GM23338 (cell line): Measurements from ENCODE around the gene GATM. TPM values are rescaled to one million over a fixed set of nuclear protein-coding genes. Genes with fewer than 3 reads are reported as not detected.

Source experiments
- ATAC-seq: fragments of 200-7000 bp; cut with Tn5 transposase; 3 replicates; pipeline ENCODE4 v1.9.1; 2020
- DNase-seq: peaks from one replicate; pipeline ENCODE4 v3.0.0-alpha.2; 2015; ENCODE audit warnings: low spot score
- H2AFZ ChIP-seq: fragments of 200-600 bp; sonication (generic); 2 replicates; pipeline ENCODE4 v1.8.0; 2016; ENCODE audit warnings: antibody characterized with exemption, mild to moderate bottlenecking, moderate library complexity
- H3F3A ChIP-seq: fragments of 200-600 bp; sonication (generic); replicated peaks from 2 replicates; pipeline ENCODE4 v1.8.0; 2017; ENCODE audit warnings: antibody characterized with exemption, mixed run types, low read depth
- H3K27ac ChIP-seq: fragments of 200-600 bp; sonication (generic); 2 replicates; pipeline ENCODE4 v1.6.1; 2016; ENCODE audit warnings: low read depth
- H3K27me3 ChIP-seq: fragments of 200-600 bp; sonication (generic); 2 replicates; pipeline ENCODE4 v1.8.0; 2016; ENCODE audit warnings: mild to moderate bottlenecking, mixed run types, moderate library complexity; ENCODE audit not compliant: insufficient read depth
- H3K36me3 ChIP-seq: fragments of 200-600 bp; sonication (generic); 2 replicates; pipeline ENCODE4 v1.8.0; 2016; ENCODE audit warnings: mild to moderate bottlenecking; ENCODE audit not compliant: insufficient read depth
- H3K4me1 ChIP-seq: fragments of 200-600 bp; sonication (generic); 2 replicates; pipeline ENCODE4 v1.8.0; 2016; ENCODE audit warnings: mild to moderate bottlenecking, moderate library complexity; ENCODE audit not compliant: insufficient read depth
- H3K4me2 ChIP-seq: fragments of 200-600 bp; sonication (generic); 2 replicates; pipeline ENCODE4 v1.7.1; 2017; ENCODE audit warnings: mixed run types
- H3K4me3 ChIP-seq: fragments of 200-600 bp; sonication (generic); 2 replicates; pipeline ENCODE4 v1.6.1; 2016; ENCODE audit warnings: mixed run types
- H3K79me2 ChIP-seq: fragments of 200-600 bp; sonication (generic); replicated peaks from 2 replicates; pipeline ENCODE4 v1.8.0; 2017; ENCODE audit warnings: mild to moderate bottlenecking; ENCODE audit not compliant: insufficient read depth
- H3K9me2 ChIP-seq: fragments of 200-600 bp; sonication (generic); 2 replicates; pipeline ENCODE4 v1.8.0; 2017; ENCODE audit not compliant: insufficient read depth
- H4K20me1 ChIP-seq: fragments of 200-600 bp; sonication (generic); replicated peaks from 2 replicates; pipeline ENCODE4 v1.8.0; 2017; ENCODE audit warnings: mild to moderate bottlenecking; ENCODE audit not compliant: insufficient read depth
- H3K27ac Mint-ChIP-seq: 2 replicates; pipeline ENCODE4 v1.8.0; 2020; ENCODE audit warnings: inconsistent platforms, mild to moderate bottlenecking, moderate library complexity, mixed read lengths
- H3K27me3 Mint-ChIP-seq: 3 replicates; pipeline ENCODE4 v1.8.0; 2022; ENCODE audit warnings: low read depth, mild to moderate bottlenecking, moderate library complexity, mixed read lengths, inconsistent platforms; ENCODE audit not compliant: insufficient read depth, poor library complexity
- H3K36me3 Mint-ChIP-seq: 3 replicates; pipeline ENCODE4 v1.8.0; 2021; ENCODE audit warnings: low read depth, mild to moderate bottlenecking, inconsistent platforms, moderate library complexity, mixed read lengths
- H3K4me1 Mint-ChIP-seq: 3 replicates; pipeline ENCODE4 v1.8.0; 2020; ENCODE audit warnings: mild to moderate bottlenecking, inconsistent platforms, mixed read lengths
- H3K4me3 Mint-ChIP-seq: 3 replicates; pipeline ENCODE4 v1.8.0; 2021; ENCODE audit warnings: moderate library complexity, mild to moderate bottlenecking, inconsistent platforms, mixed read lengths
- H3K9me3 Mint-ChIP-seq: 3 replicates; pipeline ENCODE4 v1.8.0; 2020; ENCODE audit warnings: moderate library complexity, mild to moderate bottlenecking, inconsistent platforms, mixed read lengths
- EZH2 ChIP-seq: fragments of 200-600 bp; sonication (generic); IDR thresholded peaks from one replicate; pipeline ENCODE4 v1.8.0; 2017; ENCODE audit warnings: antibody characterized with exemption, mild to moderate bottlenecking, low read depth; ENCODE audit not compliant: unreplicated experiment
- polyA plus RNA-seq: library from polyadenylated mRNA; unstranded; fragments of >200 nt; fragmentation: Nextera tagmentation; extraction: Ambion mirVana; gene quantifications from 2 replicates; pipeline ENCODE4 v1.2.1, GENCODE V29; 2016
- total RNA-seq: library from RNA; depleted of rRNA; stranded (reverse); fragments of >200 nt; shearing (Covaris generic); gene quantifications from 2 replicates; pipeline ENCODE4 v1.2.3, GENCODE V29; 2014
- TF ChIP-seq, protein P1 (sequence below): IDR thresholded peaks from one replicate; pipeline ENCODE4 v1.6.1; 2018; ENCODE audit warnings: antibody characterized with exemption; ENCODE audit not compliant: unreplicated experiment
- TF ChIP-seq, protein P2 (sequence below): IDR thresholded peaks from 2 replicates; pipeline ENCODE4 v1.6.1; 2016; ENCODE audit warnings: antibody characterized with exemption
- TF ChIP-seq, protein P3 (sequence below): fragments of 250-450 bp; sonication (Bioruptor Pico); IDR thresholded peaks from 2 replicates; pipeline ENCODE4 v1.5.0; 2020; ENCODE audit warnings: mild to moderate bottlenecking, moderate library complexity

Gene GATM
- total and polyA plus RNA-seq, 2 experiments from 2014 or later = 8.5 to 17.5 TPM

DNA sequence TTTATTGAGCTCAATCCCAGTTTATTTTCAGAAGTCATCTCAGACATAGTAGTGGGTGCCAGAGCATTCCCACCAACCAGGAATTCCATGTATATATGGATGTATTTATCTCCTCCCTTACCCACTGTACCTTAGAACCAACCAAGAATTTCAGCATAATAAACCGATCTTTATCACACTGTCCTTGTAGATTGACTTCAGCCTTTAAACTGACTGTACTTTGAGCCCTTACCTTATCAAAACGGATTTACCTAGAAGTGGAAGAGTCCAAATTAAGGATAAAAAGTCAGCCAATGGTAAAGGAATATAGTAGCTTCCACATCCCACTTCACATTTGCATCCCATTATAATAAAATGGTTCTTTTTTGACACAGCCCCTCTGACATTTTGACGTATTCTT, 37.9 kb downstream of the GATM start:
- ATAC-seq (no peak), DNase-seq (no peak)
- no peaks in the 10 kb centered on the region for H3K4me1 Mint-ChIP-seq
- no peaks in the 10 kb centered on the region for H3K27me3 ChIP-seq
- no peak for TF ChIP-seq EZH2
- TF ChIP-seq, protein P1, sequence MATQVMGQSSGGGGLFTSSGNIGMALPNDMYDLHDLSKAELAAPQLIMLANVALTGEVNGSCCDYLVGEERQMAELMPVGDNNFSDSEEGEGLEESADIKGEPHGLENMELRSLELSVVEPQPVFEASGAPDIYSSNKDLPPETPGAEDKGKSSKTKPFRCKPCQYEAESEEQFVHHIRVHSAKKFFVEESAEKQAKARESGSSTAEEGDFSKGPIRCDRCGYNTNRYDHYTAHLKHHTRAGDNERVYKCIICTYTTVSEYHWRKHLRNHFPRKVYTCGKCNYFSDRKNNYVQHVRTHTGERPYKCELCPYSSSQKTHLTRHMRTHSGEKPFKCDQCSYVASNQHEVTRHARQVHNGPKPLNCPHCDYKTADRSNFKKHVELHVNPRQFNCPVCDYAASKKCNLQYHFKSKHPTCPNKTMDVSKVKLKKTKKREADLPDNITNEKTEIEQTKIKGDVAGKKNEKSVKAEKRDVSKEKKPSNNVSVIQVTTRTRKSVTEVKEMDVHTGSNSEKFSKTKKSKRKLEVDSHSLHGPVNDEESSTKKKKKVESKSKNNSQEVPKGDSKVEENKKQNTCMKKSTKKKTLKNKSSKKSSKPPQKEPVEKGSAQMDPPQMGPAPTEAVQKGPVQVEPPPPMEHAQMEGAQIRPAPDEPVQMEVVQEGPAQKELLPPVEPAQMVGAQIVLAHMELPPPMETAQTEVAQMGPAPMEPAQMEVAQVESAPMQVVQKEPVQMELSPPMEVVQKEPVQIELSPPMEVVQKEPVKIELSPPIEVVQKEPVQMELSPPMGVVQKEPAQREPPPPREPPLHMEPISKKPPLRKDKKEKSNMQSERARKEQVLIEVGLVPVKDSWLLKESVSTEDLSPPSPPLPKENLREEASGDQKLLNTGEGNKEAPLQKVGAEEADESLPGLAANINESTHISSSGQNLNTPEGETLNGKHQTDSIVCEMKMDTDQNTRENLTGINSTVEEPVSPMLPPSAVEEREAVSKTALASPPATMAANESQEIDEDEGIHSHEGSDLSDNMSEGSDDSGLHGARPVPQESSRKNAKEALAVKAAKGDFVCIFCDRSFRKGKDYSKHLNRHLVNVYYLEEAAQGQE = no peak
- TF ChIP-seq, protein P2, sequence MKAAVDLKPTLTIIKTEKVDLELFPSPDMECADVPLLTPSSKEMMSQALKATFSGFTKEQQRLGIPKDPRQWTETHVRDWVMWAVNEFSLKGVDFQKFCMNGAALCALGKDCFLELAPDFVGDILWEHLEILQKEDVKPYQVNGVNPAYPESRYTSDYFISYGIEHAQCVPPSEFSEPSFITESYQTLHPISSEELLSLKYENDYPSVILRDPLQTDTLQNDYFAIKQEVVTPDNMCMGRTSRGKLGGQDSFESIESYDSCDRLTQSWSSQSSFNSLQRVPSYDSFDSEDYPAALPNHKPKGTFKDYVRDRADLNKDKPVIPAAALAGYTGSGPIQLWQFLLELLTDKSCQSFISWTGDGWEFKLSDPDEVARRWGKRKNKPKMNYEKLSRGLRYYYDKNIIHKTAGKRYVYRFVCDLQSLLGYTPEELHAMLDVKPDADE = no peak
- TF ChIP-seq, protein P3, sequence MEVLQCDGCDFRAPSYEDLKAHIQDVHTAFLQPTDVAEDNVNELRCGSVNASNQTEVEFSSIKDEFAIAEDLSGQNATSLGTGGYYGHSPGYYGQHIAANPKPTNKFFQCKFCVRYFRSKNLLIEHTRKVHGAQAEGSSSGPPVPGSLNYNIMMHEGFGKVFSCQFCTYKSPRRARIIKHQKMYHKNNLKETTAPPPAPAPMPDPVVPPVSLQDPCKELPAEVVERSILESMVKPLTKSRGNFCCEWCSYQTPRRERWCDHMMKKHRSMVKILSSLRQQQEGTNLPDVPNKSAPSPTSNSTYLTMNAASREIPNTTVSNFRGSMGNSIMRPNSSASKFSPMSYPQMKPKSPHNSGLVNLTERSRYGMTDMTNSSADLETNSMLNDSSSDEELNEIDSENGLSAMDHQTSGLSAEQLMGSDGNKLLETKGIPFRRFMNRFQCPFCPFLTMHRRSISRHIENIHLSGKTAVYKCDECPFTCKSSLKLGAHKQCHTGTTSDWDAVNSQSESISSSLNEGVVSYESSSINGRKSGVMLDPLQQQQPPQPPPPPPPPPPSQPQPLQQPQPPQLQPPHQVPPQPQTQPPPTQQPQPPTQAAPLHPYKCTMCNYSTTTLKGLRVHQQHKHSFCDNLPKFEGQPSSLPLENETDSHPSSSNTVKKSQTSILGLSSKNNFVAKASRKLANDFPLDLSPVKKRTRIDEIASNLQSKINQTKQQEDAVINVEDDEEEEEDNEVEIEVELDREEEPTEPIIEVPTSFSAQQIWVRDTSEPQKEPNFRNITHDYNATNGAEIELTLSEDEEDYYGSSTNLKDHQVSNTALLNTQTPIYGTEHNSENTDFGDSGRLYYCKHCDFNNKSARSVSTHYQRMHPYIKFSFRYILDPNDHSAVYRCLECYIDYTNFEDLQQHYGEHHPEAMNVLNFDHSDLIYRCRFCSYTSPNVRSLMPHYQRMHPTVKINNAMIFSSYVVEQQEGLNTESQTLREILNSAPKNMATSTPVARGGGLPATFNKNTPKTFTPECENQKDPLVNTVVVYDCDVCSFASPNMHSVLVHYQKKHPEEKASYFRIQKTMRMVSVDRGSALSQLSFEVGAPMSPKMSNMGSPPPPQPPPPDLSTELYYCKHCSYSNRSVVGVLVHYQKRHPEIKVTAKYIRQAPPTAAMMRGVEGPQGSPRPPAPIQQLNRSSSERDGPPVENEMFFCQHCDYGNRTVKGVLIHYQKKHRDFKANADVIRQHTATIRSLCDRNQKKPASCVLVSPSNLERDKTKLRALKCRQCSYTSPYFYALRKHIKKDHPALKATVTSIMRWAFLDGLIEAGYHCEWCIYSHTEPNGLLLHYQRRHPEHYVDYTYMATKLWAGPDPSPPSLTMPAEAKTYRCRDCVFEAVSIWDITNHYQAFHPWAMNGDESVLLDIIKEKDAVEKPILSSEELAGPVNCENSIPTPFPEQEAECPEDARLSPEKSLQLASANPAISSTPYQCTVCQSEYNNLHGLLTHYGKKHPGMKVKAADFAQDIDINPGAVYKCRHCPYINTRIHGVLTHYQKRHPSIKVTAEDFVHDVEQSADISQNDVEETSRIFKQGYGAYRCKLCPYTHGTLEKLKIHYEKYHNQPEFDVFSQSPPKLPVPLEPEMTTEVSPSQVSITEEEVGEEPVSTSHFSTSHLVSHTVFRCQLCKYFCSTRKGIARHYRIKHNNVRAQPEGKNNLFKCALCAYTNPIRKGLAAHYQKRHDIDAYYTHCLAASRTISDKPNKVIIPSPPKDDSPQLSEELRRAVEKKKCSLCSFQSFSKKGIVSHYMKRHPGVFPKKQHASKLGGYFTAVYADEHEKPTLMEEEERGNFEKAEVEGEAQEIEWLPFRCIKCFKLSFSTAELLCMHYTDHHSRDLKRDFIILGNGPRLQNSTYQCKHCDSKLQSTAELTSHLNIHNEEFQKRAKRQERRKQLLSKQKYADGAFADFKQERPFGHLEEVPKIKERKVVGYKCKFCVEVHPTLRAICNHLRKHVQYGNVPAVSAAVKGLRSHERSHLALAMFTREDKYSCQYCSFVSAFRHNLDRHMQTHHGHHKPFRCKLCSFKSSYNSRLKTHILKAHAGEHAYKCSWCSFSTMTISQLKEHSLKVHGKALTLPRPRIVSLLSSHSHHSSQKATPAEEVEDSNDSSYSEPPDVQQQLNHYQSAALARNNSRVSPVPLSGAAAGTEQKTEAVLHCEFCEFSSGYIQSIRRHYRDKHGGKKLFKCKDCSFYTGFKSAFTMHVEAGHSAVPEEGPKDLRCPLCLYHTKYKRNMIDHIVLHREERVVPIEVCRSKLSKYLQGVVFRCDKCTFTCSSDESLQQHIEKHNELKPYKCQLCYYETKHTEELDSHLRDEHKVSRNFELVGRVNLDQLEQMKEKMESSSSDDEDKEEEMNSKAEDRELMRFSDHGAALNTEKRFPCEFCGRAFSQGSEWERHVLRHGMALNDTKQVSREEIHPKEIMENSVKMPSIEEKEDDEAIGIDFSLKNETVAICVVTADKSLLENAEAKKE (CRISPR knock-in tag) = no peak
- H3K4me1 ChIP-seq = no peaks in the 10 kb centered on the region
- H3K27ac ChIP-seq = no peak overlapping the region
- peak overlapping the region; percentile 56; the same call in 1 of the 2 replicates for H2AFZ ChIP-seq
- H4K20me1 ChIP-seq = no peaks in the 10 kb centered on the region
- H3K9me3 Mint-ChIP-seq = no peaks in the 10 kb centered on the region
- H3K36me3 ChIP-seq = no peaks in the 10 kb centered on the region
- no peaks in the 10 kb centered on the region for H3K36me3 Mint-ChIP-seq
- H3K4me2 ChIP-seq = no peak overlapping the region
- H3K4me3 Mint-ChIP-seq = no peak overlapping the region
- H3K79me2 ChIP-seq = no peaks in the 10 kb centered on the region
- no peak overlapping the region for H3K4me3 ChIP-seq
- peaks cover 2% of the 10 kb centered on the region for H3K27me3 Mint-ChIP-seq
- H3K27ac Mint-ChIP-seq = no peak overlapping the region
- no peaks in the 10 kb centered on the region for H3K9me2 ChIP-seq
- no peaks in the 10 kb centered on the region for H3F3A ChIP-seq
